Astrocyte of the spinal cord (primary cell): Measurements from ENCODE around the gene SFTPA2.
"Not testable (repeated sequence)": the region's sequence is repeated elsewhere in the genome, so short reads cannot be mapped to it uniquely, and the experiment has no call there.

Experiments
- DNase-seq: peaks from one replicate; pipeline ENCODE4 v3.0.0; 2011; ENCODE audit warnings: low read depth, low spot score
- H3K4me3 ChIP-seq: 2 replicates; pipeline ENCODE4 v1.5.1; 2011; ENCODE audit warnings: low read depth, mild to moderate bottlenecking, low read length, moderate library complexity
- in situ Hi-C: cut with HindIII; loops from 2 replicates; pipeline ENCODE4 v1.10.0; 2017; ENCODE audit warnings: low sequenced_read_pairs
- TF ChIP-seq, protein P1 (sequence below): IDR thresholded peaks from 2 replicates; pipeline ENCODE4 v1.5.1; 2012; ENCODE audit warnings: low read depth, mild to moderate bottlenecking, low read length, inconsistent platforms

Gene SFTPA2

DNA sequence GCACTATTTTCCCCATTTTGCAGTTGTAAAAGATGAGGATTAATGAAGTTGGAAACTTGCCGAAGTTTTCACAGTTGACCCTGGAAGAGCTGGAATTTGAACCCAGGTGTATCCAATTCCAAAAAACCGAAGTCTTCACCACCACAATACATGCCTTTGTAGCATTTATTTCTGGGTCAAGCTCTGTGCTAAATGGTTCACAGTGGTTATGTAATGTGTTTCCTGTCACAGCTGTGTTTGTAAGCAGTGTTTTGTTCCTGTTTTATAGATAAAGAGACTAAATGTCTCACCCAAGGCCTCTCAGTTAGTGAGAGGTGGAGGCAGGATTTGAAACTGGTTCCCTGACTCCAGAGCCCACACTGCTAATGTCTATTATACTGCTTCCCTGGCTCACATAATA is 17.6 kb downstream of the SFTPA2 start:
- H3K4me3 ChIP-seq, result no peak overlapping the region
- DNase-seq, result no peak
- in situ Hi-C loops, result no loop called here
- TF ChIP-seq, protein P1, sequence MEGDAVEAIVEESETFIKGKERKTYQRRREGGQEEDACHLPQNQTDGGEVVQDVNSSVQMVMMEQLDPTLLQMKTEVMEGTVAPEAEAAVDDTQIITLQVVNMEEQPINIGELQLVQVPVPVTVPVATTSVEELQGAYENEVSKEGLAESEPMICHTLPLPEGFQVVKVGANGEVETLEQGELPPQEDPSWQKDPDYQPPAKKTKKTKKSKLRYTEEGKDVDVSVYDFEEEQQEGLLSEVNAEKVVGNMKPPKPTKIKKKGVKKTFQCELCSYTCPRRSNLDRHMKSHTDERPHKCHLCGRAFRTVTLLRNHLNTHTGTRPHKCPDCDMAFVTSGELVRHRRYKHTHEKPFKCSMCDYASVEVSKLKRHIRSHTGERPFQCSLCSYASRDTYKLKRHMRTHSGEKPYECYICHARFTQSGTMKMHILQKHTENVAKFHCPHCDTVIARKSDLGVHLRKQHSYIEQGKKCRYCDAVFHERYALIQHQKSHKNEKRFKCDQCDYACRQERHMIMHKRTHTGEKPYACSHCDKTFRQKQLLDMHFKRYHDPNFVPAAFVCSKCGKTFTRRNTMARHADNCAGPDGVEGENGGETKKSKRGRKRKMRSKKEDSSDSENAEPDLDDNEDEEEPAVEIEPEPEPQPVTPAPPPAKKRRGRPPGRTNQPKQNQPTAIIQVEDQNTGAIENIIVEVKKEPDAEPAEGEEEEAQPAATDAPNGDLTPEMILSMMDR, result no peak

DNA sequence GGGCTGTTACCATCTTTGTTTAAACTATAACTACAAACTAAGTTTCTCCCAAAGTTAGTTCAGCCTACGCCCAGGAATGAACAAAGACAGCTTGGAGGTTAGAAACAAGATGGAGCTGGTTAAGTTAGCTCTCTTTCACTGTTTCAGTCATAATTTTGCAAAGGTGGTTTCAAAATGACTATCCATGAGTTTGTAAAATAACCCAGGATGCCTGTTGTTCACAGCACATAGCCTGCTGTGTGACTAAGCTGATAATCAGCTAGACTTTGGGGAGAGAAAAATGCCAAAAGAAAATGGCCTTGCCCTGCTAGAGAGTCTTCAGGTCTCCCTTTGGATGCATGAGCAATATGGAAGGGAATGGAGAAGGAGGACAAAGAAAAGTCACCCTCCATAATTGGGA is 19.3 kb downstream of the SFTPA2 start:
- H3K4me3 ChIP-seq, in situ Hi-C loops, DNase-seq: not testable (repeated sequence)

GRCh38 chr10:79538311-79538710 is 21.9 kb downstream of the SFTPA2 start:
- in situ Hi-C loops, H3K4me3 ChIP-seq, DNase-seq: not testable (repeated sequence)

DNA sequence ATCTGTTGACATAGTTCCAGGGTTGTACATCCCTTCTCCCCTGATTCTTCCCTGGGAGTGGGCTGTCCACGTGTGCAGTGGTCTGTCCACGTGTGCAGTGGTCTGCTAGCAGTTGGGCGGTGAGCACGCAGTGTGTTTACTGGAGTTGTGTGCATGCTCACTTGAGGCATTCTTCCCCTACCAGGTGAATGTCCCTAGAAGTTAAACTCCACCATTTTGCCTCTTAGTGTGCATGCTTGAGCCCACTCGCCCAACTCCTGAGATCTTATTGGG is 26.4 kb downstream of the SFTPA2 start:
- H3K4me3 ChIP-seq, DNase-seq, in situ Hi-C loops: not testable (repeated sequence)

- in situ Hi-C loops, H3K4me3 ChIP-seq: not testable (repeated sequence)
- peak; percentile 2 for DNase-seq
Observed at GRCh38 chr10:79533142-79533902, 26.9 kb downstream of the SFTPA2 start.

GRCh38 chr10:79528261-79528660 is 31.9 kb downstream of the SFTPA2 start:
- H3K4me3 ChIP-seq, in situ Hi-C loops, DNase-seq: not testable (repeated sequence)

DNA sequence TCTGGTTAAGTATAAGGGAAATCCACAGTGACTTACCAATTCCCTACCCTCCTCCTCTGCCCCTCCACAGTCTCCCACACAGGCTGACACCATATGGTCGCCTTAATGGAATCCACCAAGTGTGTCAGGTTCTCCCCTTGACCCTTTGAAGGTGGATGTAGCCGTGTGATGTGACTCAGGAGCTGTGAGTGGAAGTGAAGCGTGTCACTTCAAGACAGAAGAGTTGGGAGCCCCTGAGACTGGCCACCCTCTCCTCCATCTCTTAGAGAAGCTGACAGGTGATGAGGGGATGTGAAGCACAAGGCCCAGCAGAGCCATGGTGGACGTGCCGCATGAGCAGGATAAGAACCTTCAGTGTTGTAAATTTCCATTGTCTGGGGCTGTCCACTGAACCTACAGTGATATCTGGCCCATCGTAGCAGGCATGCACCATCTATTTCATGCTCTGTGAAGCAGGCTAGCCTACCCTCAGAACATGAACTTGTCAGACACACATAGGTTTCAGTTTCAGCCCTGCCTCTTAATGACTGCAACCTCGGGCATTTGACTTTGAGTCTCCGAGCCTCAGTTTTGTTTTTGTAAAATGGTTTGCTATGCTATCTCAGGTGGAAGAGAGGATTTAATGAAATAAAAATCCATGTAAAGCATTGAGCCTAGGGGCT is 35.0 kb downstream of the SFTPA2 start:
- DNase-seq, in situ Hi-C loops, H3K4me3 ChIP-seq: not testable (repeated sequence)

GRCh38 chr10:79523157-79523853 is 36.9 kb downstream of the SFTPA2 start:
- DNase-seq, in situ Hi-C loops, H3K4me3 ChIP-seq: not testable (repeated sequence)

GRCh38 chr10:79522464-79522863 is 37.7 kb downstream of the SFTPA2 start:
- in situ Hi-C loops, H3K4me3 ChIP-seq, DNase-seq: not testable (repeated sequence)

DNA sequence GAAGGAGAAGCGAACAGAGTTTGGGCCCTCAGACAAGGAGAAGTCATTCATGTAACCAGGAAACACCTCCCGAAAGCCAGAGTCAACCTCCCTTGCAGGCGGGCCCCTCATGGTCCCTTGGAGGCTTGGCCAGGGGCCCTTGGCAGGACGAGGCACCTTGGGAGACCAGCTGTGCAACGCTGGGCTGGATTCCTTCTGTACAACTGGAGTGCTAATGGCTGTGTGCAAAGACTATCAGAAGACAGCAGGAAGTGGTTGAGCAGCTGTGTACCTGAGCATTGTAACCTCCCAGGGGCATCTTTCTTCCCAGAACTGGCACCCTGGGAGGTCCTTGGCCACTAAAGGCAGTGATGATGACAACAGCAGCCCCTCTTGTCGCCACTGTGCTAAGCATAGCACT is 38.5 kb downstream of the SFTPA2 start:
- H3K4me3 ChIP-seq, in situ Hi-C loops, DNase-seq: not testable (repeated sequence)

- in situ Hi-C loops, DNase-seq, H3K4me3 ChIP-seq: not testable (repeated sequence)
Observed at GRCh38 chr10:79517567-79517966, 42.6 kb downstream of the SFTPA2 start.

GRCh38 chr10:79516532-79517205 is 43.5 kb downstream of the SFTPA2 start:
- DNase-seq, in situ Hi-C loops, H3K4me3 ChIP-seq: not testable (repeated sequence)

DNA sequence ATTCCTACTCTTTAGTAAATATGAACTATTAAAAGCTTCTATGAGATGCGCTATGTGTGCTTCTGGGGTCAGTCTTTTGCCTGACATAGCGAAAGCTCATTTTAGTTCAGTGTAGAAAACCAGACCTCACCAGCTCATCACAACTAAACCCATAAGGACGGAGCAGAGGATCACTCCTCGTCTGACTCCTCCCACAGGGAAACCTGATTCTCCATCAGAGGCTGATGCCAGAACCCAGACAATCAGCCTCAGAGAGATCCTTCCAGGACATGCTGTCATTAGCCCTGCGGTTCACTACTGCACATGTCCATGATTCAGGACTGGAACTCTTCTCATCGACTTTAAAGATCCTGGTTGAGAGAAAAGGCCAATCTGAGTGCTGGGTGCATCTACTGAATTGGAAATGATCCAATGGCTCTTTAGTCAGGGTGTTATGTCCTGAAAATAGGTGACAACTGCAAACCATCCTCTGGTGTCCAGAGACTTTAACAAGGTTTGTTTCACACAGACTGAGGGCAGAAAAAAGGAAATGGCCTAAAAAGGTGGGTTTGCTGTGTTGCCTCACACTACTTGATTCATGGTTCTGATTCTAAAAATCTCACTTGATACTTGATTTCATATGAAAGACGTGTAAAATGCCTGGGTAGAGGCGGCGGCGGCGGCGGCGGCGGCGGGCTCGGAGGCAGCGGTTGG is 48.2 kb downstream of the SFTPA2 start, which contains the start of gene EIF5AL1:
Gene EIF5AL1, plus strand, starts transcription at position 643 of the 693 bp plus-strand sequence. CDS start 117 bp downstream, outside the sequence.
- in situ Hi-C loops, H3K4me3 ChIP-seq, DNase-seq: not testable (repeated sequence)

- DNase-seq, in situ Hi-C loops, H3K4me3 ChIP-seq: not testable (repeated sequence)
Observed at GRCh38 chr10:79509934-79510508, 50.2 kb downstream of the SFTPA2 start.

GRCh38 chr10:79509306-79509933 is 50.8 kb downstream of the SFTPA2 start:
- in situ Hi-C loops, H3K4me3 ChIP-seq, DNase-seq: not testable (repeated sequence)
